OCI-LY1 (cell line): ENCODE results near the gene DNAH7.

Experiments
- EZH2 ChIP-seq: fragments of 200-600 bp; sonication (generic), shearing (Covaris generic); IDR thresholded peaks from 2 replicates; pipeline ENCODE4 v1.8.0; 2017; ENCODE audit warnings: borderline replicate concordance, mixed run types, mild to moderate bottlenecking, antibody characterized with exemption, low read length, moderate library complexity, mixed read lengths
- TF ChIP-seq, protein P1 (sequence below): fragments of 200-600 bp; sonication (generic), shearing (Covaris generic); IDR thresholded peaks from 2 replicates; pipeline ENCODE4 v1.5.1; 2017; ENCODE audit warnings: mild to moderate bottlenecking, antibody characterized with exemption, low read length, moderate library complexity, mixed read lengths

DNA sequence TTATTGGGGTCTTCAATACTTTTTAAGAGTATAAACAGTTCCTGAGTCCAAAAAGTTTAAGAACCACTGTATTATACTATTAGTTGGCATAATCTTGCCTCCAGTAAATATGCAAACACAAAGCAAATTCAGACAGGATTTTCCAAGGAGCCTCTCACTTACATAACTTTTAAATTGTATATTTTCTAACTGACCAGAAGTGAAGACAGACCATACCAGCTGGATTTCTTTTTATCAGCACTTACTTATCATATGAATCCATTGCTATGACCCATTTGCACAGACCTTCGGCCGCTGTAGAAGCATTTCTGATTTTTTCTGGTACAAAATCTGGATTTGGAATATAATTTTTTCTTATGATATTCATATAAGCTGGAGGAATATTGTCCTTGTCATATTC lies 211.5 kb downstream of the DNAH7 start:
- TF ChIP-seq, protein P1, sequence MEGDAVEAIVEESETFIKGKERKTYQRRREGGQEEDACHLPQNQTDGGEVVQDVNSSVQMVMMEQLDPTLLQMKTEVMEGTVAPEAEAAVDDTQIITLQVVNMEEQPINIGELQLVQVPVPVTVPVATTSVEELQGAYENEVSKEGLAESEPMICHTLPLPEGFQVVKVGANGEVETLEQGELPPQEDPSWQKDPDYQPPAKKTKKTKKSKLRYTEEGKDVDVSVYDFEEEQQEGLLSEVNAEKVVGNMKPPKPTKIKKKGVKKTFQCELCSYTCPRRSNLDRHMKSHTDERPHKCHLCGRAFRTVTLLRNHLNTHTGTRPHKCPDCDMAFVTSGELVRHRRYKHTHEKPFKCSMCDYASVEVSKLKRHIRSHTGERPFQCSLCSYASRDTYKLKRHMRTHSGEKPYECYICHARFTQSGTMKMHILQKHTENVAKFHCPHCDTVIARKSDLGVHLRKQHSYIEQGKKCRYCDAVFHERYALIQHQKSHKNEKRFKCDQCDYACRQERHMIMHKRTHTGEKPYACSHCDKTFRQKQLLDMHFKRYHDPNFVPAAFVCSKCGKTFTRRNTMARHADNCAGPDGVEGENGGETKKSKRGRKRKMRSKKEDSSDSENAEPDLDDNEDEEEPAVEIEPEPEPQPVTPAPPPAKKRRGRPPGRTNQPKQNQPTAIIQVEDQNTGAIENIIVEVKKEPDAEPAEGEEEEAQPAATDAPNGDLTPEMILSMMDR: no peak
- no peak for TF ChIP-seq EZH2
